ENCODE data around the gene PKM.

Gene PKM

DNA sequence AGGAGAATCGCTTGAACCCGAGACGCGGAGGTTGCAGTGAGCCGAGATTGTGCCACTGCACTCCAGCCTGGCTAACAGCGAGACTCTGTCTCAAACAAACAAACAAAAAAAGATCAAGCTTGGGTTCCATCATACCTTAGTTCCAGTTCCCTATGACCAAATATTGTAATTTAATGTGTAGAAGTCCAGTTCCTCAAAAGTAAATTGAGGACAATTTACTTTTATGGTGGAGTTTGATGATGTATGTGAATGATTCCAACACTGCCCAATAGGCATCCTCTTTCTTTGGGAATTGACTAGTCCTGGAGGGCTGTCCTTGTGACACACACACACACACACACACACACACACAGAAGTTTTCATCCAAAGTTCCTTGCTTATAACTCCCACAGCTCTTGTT, 2.8 kb upstream of the PKM start:
- DNase-seq: no peak

DNA sequence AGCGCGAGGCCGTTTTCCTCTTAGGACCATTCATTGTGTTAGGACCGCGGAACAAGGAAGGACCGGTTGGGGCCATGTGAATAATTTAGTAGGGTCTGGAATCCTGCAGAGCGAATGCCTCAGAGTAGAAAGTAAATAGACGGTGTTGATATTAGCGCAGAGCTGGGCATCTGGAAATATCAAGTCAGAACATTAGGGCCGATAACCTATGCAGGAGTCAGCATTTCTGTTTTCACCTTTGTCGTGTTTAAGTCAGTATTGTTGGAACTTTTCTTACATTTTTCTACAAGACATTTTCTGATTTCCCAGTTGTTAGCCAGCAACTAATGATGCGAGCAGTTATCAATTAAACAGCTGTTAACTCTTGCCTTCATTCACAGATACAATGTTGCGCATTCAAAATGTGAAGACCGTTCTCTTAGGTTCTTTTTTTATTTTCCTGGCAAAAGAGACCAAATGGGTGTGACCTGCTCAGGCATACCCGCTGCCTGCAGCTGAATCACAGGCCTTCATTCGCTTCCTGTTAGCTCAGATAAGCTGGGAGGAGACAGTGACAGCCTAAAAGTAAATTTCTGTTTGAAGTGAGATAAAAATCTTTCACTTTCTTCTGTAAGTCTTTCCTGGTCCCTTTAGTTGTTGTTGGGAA, 966 bp upstream of the PKM start:
- peak; percentile 74 for DNase-seq

DNA sequence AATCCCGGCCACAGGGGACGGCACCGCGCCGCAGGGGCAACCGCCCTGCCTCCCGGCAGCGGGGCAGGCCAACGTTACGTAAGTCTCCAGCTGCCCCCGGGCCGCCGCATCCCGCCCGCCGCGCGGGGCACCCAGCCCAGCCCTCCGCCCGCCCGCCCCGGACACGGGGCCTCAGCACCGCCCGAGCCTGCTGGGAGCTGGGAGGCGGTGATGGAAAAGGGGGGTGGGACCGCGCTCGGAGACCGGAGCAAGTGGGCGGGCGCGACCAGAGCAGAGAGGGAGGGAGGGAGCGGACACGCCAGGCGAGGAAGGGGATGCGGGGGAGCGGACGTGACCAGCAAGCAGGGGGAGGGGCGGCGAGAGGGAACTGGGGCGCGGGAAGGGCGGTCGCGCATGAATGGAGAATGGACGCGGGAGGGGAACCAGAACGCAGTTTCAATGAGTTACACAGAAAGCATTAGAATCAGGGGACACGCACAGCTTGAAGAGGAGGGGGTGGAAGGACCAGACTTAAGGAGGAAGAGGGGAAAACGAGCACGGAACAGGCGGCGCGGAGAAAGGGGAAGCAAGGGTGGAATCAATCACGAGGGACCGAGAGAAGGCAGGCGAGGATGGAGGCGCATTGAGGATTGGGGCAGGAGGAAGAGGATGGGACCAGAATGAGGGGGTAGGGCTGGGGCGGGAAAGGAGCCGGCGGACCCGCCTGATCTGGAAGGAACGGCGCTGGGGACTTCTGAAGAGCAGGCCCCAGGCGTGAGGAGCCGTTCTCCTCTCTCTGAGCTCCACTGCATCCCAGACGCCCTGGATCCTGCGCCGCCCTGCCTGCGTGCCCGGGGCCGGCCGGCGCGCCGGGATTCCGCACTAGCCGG, 559 bp downstream of the PKM start:
- peak; percentile 91 for DNase-seq

DNA sequence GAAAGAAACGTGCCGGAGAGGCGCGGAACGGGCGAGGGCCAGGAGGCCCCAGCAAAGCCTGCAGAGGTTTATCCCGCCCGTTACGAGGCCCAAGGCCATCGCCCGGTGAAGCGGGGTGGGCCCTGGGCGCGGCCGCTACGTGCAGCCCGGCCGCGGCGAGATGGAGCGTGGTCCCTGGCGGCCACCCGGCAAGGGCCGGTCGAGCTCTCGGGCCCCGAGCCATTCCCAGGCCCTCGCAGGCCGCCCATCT, 1.1 kb downstream of the PKM start:
- DNase-seq: no peak

DNA sequence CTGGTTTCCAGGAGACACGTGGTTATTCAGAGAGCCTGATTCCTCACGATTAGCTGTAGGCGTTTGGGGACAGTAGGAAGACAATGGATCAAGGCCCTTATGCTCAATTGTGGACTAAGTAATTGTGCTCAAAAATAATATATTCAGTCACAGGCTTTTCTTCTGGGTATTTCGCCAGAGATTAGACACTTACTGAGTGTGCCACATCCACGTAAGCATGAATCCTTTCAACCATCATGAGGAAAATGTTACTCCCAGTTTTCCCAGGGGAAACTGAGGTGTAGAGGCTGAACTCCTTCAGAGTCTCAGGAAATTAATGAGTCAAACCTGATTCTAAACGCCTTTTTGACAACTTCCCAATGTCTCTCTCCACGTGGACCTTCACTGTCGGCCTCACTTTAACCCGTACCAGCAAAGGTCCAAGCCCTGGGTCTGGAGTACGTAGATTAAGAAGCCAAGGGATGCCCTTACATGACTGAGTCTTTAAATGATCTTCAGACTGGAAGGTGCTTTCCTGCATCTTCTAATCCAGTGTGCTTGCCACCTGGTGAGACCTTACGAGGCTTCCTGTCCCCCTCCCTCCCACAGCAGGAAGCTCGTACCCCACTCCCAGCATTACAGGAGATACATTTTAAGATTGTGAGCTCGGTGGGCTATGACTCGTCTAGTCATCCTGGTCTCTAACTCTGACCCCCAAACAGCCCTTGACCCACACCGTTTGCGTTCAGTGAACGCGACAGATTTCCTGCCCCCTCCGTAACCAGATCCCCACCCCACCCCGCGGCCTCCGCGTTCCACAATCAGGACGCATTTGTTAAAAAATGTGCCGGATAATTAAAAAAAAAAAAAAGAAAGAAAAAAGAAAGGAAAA, 1.7 kb downstream of the PKM start:
- peak; percentile 59 for DNase-seq

DNA sequence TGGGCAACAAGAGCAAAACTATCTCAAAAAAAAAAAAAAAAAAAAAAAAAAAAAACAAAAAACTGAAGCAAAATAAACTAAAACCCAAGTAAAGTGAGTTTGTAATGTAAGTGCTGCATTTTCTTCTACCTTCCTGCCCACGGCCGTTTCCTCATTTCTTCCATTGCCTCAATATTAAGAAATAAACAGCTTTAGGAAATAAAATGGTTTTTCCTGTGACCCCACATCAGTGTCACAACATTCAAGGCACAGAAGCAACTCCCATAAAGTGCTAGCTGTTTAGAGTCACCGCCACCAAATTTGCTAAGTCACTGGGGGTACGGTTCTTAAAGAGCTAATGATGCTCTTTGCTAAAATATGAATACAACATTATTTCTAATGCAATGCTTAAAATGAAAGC, 3.3 kb downstream of the PKM start:
- DNase-seq: peak; percentile 45

DNA sequence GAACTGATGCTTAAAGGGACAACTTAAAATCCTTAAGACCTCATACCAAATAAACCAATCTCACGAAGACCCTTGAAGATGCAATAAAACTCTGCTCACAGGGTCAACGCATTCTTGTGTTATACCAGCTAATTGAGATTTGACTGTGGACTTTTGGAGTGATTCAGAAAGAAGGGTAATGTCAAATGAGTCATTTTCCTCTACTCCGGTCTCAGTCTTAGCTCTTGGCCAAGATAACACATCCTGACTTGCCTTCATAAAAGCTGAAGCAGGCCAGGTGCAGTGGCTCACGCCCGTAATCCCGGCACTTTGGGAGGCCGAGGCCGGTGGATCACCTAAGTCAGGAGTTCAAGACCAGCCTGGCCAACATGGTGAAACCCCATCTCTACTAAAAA, 3.8 kb downstream of the PKM start:
- DNase-seq: peak; percentile 90

DNA sequence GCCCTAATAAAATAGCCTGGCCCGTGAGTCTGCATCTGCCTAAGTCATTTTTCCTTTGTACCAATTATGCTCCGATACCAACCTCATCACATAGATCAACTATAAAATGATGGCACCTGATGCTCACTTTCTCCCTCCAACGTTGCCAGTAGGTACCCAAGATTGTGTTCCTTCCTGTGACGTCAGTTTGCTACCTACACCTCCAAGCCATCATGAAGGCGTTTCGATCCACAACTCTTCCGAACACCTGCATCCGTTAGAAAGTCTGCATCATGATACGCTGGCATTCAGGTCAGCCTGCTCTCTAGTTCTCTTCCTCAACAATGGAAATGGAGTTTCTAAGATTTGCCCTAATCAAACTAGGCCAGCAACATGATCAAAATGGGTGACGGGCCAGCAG, 7.7 kb downstream of the PKM start:
- DNase-seq: no peak

DNA sequence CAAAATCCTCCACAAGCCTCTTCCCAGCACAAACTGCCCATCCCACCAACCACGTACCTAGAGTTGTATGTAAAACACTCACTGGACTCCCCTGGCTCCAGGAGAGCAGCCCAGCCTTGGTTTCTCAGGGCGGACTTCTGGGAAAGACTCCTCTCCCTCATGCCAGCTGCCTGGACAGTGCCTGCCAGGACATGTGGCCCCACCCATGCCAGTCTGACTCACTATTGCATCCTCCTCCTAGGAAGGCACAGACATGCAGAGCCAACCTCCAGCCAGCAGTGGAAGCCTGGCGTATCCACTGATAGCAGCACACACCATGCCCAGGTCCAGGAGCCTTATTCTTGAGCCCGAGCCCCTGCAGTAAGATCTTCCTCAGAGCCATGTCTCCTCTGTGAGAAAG, 8.6 kb downstream of the PKM start:
- DNase-seq: peak; percentile 18

DNA sequence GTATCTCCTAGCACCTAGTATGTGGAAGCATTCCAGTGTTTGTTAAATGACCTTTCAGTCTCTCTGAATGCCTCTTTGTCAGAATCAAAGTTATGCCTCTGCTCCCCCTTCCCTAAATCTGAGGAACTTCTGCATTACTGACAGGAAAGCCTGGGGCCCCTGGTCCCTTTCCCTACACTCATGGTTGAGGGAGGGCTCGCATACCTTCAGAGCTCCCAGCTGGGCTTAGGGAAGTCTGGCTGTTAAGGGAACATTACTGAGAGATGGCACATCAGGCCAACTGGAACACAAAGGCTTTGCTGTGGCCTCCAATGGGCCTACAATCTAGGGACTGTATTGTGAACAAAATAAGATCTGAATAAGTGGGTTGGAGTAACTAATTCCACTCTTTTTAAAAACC, 10.3 kb downstream of the PKM start:
- DNase-seq: no peak

DNA sequence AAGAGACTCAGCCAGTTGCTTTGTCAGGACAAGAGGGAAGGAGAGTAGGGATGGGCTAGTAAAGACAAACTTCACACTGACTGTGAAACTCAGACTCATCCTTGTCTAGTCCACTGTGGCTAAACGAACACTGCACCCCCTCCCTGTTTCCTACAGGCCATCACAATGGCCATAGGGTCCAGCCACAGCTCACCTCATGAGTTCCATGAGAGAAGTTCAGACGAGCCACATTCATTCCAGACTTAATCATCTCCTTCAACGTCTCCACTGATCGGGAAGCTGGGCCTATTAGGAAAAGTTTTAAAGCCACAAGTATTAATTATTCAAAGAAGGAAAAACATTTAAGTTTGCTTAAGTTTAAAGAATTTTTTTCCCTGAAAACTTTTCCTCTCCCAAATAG, 13.8 kb downstream of the PKM start:
- no peak for DNase-seq

DNA sequence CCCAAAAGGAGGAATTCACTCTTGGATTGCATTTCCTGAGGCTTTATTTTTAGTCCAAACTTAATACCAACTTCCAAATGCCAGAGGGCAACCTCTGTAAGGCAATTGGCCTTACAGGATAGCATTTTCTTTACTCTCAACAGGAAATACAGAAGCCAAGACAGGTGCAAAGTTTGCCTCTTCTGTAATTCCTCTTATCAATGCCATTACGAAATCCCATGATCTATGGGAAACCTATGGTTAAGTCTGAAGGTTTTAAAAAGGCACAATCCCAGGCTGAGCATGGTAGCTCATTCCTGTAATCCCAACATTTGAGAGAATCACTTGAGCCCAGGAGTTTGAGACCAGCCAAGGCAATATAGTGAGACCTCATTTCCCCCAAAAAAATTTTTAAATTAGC, 14.9 kb downstream of the PKM start:
- no peak for DNase-seq

DNA sequence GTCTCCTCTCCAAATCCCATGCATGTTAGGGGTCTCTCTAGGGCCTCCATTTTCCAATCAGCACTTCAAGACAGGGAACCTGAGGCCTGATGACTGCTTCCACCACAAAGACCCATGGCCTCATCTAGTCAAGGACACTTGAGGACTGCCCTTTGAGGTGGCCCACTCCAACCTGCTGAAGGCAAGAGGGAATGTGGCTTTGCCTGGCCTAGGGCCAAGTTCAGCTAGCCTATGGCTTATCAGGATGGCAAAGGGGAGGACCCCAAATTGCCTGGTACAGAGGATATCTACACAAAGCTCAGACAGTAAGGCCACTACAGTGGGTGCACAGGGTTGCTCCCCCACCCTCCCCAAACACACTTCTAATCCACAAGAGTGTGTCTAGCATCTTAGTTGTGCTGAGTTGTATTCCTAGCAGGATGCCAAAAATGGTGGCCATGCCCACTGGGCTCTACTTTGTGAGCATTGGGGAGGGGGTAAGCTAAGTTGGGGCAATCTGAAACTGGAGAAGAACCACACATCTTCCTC, 23.4 kb downstream of the PKM start:
- no peak for DNase-seq

DNA sequence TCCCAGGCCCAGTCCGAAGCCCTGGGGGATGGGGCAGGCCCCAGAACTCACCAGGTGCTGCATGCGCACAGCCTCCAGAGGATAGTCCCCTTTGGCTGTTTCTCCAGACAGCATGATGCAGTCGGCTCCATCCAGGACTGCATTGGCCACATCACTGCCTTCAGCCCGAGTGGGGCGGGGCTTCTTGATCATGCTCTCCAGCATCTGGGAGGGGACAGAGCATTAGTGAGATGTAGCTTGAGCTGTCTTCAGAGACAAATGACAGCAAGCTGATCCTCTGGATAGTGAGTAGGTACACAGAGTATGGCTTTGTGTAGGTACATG, 24.4 kb downstream of the PKM start:
- no peak for DNase-seq

DNA sequence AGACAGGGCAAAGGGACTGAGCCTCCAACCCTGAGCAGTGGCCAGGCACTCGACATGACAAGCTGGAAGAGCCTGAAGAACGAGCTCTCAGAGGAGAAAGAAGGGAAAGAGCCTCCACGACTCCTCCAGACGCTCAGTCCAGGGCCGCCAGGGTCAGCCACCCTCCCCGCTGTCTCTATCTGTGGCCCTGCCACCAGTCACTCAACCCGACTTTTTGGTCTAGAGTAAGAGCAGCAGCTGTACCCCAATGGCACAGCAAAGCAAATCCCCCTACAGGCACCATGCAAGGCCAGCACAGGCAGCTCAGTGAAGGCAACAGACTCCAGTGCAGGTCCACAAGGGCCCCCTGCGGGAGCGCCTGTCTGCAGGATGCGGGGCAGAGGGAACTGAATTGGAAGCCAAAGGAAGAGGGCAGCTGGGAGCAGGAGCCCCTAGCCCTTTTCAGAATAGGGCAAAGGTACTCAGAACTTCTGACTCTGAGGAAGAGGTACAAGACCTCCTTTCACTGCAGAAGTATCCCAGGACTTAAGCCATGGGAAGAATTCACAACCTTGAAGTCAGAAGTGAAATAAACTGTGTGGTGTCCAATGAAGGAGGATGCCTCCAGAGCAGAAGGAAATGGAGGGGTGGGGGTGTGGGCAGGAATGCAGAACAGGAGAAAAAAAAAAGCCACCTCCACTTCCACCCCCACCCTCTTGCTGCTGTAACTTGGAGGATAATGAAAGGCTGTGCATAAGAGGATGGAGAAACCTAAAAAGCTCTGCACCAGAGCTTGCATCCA, 24.9 kb downstream of the PKM start:
- no peak for DNase-seq

DNA sequence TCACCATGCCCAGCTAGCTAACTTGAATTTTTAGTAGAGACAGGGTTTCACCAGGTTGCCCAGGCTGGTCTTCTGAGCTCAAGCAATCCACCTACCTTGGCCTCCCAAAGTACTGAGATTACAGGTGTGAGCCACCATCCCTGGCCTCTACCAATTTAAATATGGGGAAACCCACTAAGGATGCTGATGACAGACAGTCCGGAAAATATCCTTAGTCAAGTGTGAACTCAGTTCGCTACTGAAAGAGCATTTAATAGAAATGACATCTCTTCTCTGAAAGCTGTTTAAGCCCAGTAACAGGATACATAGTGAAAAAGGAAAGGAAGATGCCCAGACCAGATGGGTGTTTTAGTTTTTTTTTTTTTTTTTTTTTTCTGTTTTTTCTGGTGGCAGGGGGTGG, 25.7 kb downstream of the PKM start:
- DNase-seq: no peak

DNA sequence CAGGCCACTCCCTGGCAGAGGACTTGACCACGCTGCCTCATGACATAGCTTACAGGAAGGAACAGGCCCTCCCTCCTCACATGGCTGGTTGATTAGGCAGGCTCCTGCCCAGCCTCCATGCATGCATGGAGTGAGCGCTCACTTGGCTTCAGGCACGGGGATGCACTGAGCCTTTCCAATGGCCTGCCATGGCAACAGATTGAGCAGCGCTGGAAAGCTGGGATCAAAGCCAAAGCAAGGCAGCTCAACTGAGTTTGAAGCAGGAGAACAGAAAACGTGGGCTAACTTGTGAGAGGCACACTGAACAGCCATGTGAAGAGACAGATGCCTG, 27.5 kb downstream of the PKM start:
- DNase-seq: no peak

DNA sequence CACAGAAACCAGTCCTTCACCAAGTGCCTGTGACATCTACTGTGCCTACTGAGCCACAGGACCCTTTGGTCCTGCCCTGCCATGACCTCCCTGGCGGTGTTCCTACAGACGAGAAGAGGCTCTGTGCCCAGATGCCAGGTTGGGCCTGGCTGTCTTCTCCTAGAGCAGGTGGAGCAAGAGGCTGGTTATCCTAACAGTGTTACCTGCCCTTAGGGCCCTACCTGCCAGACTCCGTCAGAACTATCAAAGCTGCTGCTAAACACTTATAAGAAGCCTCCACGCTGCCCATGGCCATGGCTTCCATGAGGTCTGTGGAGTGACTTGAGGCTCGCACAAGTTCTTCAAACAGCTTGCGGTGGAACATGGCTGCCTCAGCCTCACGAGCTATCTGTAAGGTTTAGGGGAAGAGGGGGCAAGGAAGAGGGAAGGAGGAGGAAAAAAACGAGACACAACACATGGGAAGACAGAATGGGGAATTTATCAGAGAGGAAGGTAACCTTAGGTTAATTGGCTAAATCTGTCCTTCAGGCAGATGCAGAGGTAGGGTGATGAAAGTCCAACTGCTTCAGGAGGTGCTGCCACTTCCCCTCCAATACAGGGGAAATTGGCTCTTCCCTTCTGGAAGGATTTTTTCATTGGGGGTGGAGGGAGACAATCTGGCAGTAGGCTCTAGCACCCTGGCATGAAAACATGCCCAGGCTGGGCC, 28.0 kb downstream of the PKM start:
- DNase-seq: no peak

DNA sequence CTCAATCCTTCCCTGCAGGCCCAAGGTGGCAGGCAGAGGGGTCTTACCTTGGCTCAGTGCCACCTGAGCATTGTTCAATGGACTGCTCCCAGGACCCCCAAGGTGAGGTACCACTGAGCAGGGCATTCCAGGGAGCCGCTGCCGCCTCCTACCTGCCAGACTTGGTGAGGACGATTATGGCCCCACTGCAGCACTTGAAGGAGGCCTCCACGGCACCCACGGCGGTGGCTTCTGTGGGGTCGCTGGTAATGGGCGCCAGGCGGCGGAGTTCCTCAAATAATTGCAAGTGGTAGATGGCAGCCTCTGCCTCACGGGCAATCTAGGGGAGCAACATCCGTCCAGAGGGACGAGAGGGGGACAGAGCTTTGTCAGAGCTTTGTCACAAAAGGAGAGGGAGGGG, 28.7 kb downstream of the PKM start:
- DNase-seq: no peak

DNA sequence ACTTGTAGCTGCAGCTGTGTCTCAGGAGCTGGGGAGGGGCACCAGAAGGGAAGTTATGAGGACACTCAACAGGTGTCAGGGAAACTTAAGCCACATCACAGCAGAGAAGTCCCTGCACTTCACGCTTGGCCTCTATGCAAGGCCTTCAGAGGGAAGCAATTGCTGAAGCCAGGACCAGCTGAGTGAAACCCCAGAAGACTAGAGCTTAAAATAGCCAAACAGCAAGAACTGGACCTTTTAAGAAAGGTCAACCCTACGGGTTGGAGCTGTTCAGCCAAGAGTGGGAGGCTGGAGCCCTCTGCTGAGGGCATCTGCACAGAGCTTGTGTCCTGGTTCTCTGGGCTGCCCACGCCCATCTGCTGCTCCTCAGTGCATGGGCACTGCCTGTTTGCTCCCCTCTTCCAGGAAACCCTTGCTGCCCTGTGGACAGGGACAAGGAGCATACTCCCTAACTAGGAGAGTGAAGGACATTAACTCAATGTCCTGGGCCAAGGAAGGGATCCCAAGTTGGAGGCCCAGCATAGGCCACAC, 29.5 kb downstream of the PKM start:
- no peak for DNase-seq

DNA sequence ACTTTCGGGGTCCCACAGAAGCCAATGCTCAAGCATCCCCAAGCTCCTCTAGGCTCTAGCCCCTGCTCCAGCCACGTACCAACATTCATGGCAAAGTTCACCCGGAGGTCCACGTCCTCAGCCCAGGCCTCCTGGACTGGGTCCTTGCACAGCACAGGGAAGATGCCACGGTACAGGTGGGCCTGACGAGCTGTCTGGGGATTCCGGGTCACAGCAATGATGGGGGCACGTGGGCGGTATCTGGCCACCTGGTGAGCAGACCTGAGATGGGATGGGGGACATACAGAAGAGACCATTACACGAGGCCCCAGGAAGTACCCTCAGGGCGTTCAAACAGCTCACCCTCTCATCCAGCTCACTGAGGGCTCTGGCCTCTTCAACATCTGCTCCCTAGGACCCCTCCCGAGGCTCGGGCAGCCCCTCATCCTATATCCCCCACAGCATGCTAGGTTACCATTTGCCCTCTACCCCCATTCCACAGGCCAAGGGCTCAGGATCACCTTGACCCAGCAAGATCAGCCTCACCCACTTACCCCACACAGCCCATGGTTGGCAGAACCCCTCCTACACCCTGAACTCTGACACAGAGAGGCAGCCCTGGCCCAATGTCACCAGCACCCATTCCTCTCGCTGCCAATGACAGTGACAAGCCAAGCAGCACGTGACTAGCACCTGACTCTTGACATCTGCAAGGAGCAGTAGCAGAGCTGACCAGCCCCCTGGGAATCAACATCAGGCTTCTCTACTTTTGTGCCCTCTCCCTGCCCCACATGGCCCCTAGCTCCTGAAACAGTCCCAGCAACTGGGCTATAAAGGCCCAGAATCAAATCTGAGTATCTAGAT, 30.4 kb downstream of the PKM start:
- DNase-seq: no peak
